Measurements from ENCODE around the gene BAAT. TPM values are rescaled to one million over a fixed set of nuclear protein-coding genes. Genes with fewer than 3 reads are reported as not detected.

Gene BAAT
- total and polyA plus RNA-seq, 2 of the 4 experiments (the other 2 are of a cell fraction): not detected

GRCh38 chr9:101400120-101400519 is 15.3 kb upstream of the BAAT start:
- no peaks in the 10 kb centered on the region for H4K20me1 ChIP-seq (ENCODE audit: insufficient read depth, low read length)
- TF ChIP-seq RFX5 (IDR thresholded peaks at IDR 0.05; ENCODE audit: low read depth, low read length) (no peak), CHD1 (IDR thresholded peaks at IDR 0.05; ENCODE audit: low read depth, low read length) (no peak), POLR2A (IDR thresholded peaks at IDR 0.05; ENCODE audit: low read depth, low read length) (no peak), BHLHE40 (IDR thresholded peaks at IDR 0.05; ENCODE audit: low read depth, low read length) (no peak), RCOR1 (IDR thresholded peaks at IDR 0.05; ENCODE audit: insufficient replicate concordance, low read length) (no peak), MAFK (IDR thresholded peaks at IDR 0.05; ENCODE audit: low read depth, low read length) (no peak), RAD21 (IDR thresholded peaks at IDR 0.05; ENCODE audit: low read length) (no peak), NFE2L2 (IDR thresholded peaks at IDR 0.05; ENCODE audit: low read depth, low read length) (no peak), FOS (IDR thresholded peaks at IDR 0.05; ENCODE audit: low read depth, low read length) (no peak), MAZ (IDR thresholded peaks at IDR 0.05; ENCODE audit: borderline replicate concordance, low read depth, low read length) (no peak), SMC3 (IDR thresholded peaks at IDR 0.05; ENCODE audit: low read depth, low read length) (no peak), MXI1 (IDR thresholded peaks at IDR 0.05; ENCODE audit: borderline replicate concordance, low read depth, low read length) (no peak), CEBPB (IDR thresholded peaks at IDR 0.05; ENCODE audit: low read depth, low read length) (no peak), ELK1 (IDR thresholded peaks at IDR 0.05; ENCODE audit: borderline replicate concordance, low read depth, low read length) (no peak)
- TF ChIP-seq, protein P1, sequence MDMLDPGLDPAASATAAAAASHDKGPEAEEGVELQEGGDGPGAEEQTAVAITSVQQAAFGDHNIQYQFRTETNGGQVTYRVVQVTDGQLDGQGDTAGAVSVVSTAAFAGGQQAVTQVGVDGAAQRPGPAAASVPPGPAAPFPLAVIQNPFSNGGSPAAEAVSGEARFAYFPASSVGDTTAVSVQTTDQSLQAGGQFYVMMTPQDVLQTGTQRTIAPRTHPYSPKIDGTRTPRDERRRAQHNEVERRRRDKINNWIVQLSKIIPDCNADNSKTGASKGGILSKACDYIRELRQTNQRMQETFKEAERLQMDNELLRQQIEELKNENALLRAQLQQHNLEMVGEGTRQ (IDR thresholded peaks at IDR 0.05; ENCODE audit: low read depth, low read length): no peak
- TF ChIP-seq, protein P2, sequence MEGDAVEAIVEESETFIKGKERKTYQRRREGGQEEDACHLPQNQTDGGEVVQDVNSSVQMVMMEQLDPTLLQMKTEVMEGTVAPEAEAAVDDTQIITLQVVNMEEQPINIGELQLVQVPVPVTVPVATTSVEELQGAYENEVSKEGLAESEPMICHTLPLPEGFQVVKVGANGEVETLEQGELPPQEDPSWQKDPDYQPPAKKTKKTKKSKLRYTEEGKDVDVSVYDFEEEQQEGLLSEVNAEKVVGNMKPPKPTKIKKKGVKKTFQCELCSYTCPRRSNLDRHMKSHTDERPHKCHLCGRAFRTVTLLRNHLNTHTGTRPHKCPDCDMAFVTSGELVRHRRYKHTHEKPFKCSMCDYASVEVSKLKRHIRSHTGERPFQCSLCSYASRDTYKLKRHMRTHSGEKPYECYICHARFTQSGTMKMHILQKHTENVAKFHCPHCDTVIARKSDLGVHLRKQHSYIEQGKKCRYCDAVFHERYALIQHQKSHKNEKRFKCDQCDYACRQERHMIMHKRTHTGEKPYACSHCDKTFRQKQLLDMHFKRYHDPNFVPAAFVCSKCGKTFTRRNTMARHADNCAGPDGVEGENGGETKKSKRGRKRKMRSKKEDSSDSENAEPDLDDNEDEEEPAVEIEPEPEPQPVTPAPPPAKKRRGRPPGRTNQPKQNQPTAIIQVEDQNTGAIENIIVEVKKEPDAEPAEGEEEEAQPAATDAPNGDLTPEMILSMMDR (conservative IDR thresholded peaks at IDR 0.05; ENCODE audit: low read depth, low read length): no peak
- ATAC-seq (ENCODE audit: low read depth) (no peak), DNase-seq (no peak)
- H2AK5ac ChIP-seq (ENCODE audit: low read depth, low read length): no peak overlapping the region
- H3K27me3 ChIP-seq (ENCODE audit: control insufficient read depth, insufficient read depth, low read length): no peaks in the 10 kb centered on the region
- in situ Hi-C loops (cut with MboI; ENCODE audit: low sequenced_read_pairs) (no loop called here), dilution Hi-C loops (cut with HindIII; ENCODE audit: low sequenced_read_pairs, unreplicated experiment) (no loop called here), intact Hi-C loops (cut with micrococcal nuclease) (no loop called here)
- no peak overlapping the region for H3K23ac ChIP-seq (ENCODE audit: low read depth, low read length)
- peaks cover 2% of the 10 kb centered on the region for H3K4me1 ChIP-seq (ENCODE audit: control insufficient read depth, insufficient read depth, low read length)
- H3K79me1 ChIP-seq (ENCODE audit: low read depth in 1 of 2, low read length in 2 of 2): peaks cover 34 to 39% of the 10 kb centered on the region in 2 experiments
- no peaks in the 10 kb centered on the region for H3K9me1 ChIP-seq (ENCODE audit: insufficient read depth, low read length)
- no peak overlapping the region for H2BK20ac ChIP-seq (ENCODE audit: low read depth, low read length)
- H3K56ac ChIP-seq (ENCODE audit: extremely low read depth, insufficient read depth, low read length): no peak overlapping the region
- H2AK9ac ChIP-seq (replicated peaks; ENCODE audit: low read depth, low read length, poor library complexity): no peak overlapping the region
- H3K4ac ChIP-seq (ENCODE audit: low read depth, low read length): no peak overlapping the region
- peaks cover 21% of the 10 kb centered on the region for H3K36me3 ChIP-seq (ENCODE audit: control insufficient read depth, insufficient read depth, low read length)
- H4K5ac ChIP-seq (ENCODE audit: low read depth, low read length): no peak overlapping the region
- H3K9me3 ChIP-seq (ENCODE audit: control insufficient read depth, insufficient read depth, low read length): peaks cover 5% of the 10 kb centered on the region; the same call in 1 of the 2 replicates
- no peak overlapping the region for H2BK5ac ChIP-seq (ENCODE audit: low read depth, low read length, poor library complexity, severe bottlenecking)
- H3K4me2 ChIP-seq (ENCODE audit: low read depth, low read length): peak overlapping the region; percentile 14
- H3K14ac ChIP-seq (replicated peaks; ENCODE audit: low read depth, low read length): no peak overlapping the region
- ChIA-PET POLR2A (ENCODE audit: unreplicated experiment) (no interaction called here), CTCF (interaction anchor here (1.6 kb wide), 1 partner anchor 12 kb away, joined by 5 read pairs; no protein-coding TSS in a partner anchor)
- H3K27ac ChIP-seq (ENCODE audit: insufficient read depth, low read length): no peak overlapping the region
- H2BK15ac ChIP-seq (ENCODE audit: low read depth, low read length): no peak overlapping the region
- no TSS peak for BruUV-seq (replicated peaks)
- H3K4me3 ChIP-seq (ENCODE audit: insufficient read depth, low read depth, low read length): peak overlapping the region; percentile 58; the same call in 1 of the 2 replicates
- H4K8ac ChIP-seq (ENCODE audit: low read depth in 2 of 2, low read length in 2 of 2): no peak overlapping the region
- no peak overlapping the region for H3K9ac ChIP-seq (ENCODE audit: low read depth, low read length)
- WGBS, 2 experiments (ENCODE audit: extremely low coverage in 2 of 2, insufficient read length in 1 of 2): 75% methylated on average over 3 of the region's 5 CpGs; no CpG with 5 or more reads in 1 of the 2 experiments
- no peak overlapping the region for H2AFZ ChIP-seq (replicated peaks; ENCODE audit: low read length, poor library complexity)
- H3K18ac ChIP-seq (ENCODE audit: low read depth, low read length): no peak overlapping the region
- H4K91ac ChIP-seq (ENCODE audit: insufficient read depth, low read depth, low read length): no peak overlapping the region
- H2BK120ac ChIP-seq (ENCODE audit: low read depth, low read length): no peak overlapping the region

All from IMR-90 (cell line).